Astrocyte of the cerebellum (primary cell): ENCODE results near the gene DNAH11.
A peak's percentile ranks its signal among the peaks of the same experiment; 100 is the strongest.

Source experiments
- DNase-seq: peaks from one replicate; pipeline ENCODE4 v3.0.0-alpha.2; 2011; ENCODE audit warnings: low read depth
- H3K4me3 ChIP-seq: 2 replicates; pipeline ENCODE4 v1.5.1; 2011; ENCODE audit warnings: mild to moderate bottlenecking, low read depth, low read length, moderate library complexity
- in situ Hi-C: cut with HindIII; loops from 2 replicates; pipeline ENCODE4 v1.10.0; 2017; ENCODE audit warnings: low sequenced_read_pairs
- TF ChIP-seq, protein P1 (sequence below): IDR thresholded peaks from 2 replicates; pipeline ENCODE4 v1.5.1; 2012; ENCODE audit warnings: low read length, low read depth, moderate library complexity, mild to moderate bottlenecking; ENCODE audit errors: missing control alignments

Gene DNAH11

DNA sequence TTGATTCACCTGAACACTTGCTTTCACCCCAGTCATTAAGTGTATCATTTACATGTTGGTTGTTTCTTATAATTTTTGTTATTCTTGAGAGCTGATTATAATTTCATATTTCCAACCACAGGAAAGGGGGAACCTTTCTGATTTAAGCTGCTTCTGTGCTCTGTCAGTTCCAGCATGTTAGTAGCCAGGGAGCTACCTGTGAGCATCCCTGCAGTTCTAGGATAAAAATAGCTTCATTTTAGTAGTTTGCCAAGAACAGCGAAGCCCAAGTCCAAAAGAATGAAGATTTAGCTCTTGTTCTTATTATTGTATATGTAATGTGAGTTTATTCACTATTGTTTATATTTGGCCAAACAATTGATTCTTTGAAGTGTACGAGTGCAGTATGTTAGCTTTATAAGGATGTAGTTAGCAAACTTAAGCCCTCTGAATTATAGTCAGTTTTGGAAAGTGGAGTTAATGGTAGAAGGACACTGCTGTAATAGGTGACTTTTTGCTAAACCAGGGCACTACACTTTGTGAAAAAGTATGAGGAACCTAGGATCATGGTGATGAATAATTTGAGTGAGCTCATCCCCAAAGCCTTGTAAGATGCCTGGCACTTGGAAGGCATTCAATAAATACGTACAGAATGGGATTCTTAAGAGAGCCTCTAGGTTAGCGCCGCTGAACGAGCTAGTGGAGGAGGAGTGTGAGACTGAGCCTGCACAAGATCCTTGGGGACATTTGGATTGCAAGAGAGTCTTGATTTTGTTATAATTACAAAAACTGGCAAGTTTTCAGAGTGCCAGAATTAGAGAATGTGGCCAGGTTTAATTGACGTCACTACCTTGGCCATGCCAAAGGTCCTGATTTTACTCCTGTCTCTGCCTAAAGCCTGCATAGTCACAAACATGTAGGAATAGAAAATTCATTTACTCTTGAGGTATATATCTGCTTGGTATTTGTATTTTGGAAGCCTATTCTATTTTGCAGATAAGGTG is 29.8 kb downstream of the DNAH11 start:
- in situ Hi-C loops = no loop called here
- H3K4me3 ChIP-seq = no peak overlapping the region
- no peak for DNase-seq
- TF ChIP-seq, protein P1, sequence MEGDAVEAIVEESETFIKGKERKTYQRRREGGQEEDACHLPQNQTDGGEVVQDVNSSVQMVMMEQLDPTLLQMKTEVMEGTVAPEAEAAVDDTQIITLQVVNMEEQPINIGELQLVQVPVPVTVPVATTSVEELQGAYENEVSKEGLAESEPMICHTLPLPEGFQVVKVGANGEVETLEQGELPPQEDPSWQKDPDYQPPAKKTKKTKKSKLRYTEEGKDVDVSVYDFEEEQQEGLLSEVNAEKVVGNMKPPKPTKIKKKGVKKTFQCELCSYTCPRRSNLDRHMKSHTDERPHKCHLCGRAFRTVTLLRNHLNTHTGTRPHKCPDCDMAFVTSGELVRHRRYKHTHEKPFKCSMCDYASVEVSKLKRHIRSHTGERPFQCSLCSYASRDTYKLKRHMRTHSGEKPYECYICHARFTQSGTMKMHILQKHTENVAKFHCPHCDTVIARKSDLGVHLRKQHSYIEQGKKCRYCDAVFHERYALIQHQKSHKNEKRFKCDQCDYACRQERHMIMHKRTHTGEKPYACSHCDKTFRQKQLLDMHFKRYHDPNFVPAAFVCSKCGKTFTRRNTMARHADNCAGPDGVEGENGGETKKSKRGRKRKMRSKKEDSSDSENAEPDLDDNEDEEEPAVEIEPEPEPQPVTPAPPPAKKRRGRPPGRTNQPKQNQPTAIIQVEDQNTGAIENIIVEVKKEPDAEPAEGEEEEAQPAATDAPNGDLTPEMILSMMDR = no peak

DNA sequence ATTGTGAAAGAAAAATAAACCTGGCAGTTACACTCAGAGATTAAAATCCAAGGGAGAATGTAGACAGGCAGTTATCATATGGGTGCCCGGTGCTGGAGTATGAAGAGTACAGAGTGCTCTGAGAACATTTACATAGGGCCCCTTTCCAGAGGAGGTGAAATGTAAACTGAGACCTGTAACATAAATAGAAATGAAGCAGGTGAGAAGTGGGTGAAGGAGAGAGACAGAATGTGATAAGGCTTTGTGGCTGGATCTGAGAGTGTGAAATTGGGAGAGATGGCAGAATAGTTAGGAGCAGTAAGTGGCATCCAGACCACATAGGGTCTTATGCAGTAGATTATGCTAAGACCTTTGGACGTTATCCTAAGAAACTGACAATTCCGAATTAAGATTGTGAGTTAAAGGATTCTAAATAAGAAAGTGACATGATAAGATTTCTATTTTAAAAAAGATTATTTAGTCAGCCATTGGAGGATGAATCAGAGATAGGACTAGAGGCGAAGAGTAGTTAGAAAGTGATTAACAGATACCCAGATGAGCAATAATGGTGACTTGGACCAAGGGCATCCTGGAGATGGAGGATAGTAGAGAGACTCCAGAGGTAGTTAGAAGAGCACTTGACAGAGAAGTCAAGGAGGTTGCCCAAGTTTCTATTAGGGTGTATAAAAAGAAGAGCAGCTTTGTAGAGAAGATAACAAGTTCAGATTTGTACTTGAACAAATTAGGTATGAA is 36.7 kb downstream of the DNAH11 start:
- TF ChIP-seq, protein P1 = no peak
- H3K4me3 ChIP-seq = no peak overlapping the region
- DNase-seq = no peak
- in situ Hi-C loops = no loop called here

DNA sequence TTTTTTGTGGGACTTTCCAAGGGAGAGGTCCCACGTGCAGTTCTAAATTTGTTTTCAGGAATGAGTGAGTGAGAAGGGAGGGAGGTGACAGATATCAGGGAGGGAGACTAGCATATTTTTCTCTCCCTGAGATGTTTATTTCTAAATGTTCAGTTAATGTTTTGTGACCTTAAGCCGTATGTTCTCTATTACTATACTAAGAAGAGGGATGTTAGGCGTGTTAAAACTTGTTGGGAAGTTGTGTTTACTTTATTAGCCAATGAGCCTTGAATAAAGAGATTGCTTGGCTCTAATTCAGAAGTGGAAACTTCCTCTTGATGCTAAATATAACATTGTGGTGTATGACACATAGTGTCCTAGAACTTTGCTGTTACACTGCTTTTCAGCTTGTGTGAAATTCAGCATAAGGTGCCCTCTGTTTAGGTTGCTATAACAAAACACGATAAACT is 37.3 kb downstream of the DNAH11 start:
- DNase-seq = peak; percentile 60
- H3K4me3 ChIP-seq = no peak overlapping the region
- in situ Hi-C loops = no loop called here
- TF ChIP-seq, protein P1 = no peak

DNA sequence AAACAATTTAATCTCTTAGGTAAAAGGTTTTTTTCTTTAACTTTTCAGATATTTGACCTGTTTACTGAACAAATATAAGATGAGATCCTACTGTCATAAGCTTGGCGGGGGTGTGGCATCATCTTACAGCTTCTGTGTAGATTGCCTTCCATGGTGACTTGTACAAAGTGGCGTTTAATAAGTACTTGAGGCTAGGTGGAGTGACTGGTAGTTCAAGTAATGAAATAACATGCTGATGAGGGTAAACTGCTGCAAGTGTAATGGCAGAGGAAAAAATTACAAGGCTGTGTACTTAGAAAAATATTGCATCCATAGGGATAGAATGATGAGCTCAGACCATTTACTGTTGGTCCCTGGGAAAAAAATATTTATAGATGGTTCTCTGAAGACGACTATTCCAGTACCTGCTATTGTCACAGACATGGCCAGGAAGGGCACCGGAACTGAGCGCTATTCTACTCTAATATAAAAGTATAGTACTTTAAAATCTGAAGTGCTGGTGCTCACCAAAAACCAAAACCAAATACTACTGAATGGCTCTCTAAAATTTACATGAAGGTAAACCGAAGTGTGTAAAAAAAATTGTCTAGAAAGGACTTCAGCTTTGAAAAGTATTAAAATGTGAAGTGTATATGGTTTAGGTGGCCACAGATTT is 42.4 kb downstream of the DNAH11 start:
- in situ Hi-C loops = no loop called here
- no peak overlapping the region for H3K4me3 ChIP-seq
- DNase-seq = no peak
- TF ChIP-seq, protein P1 = no peak

DNA sequence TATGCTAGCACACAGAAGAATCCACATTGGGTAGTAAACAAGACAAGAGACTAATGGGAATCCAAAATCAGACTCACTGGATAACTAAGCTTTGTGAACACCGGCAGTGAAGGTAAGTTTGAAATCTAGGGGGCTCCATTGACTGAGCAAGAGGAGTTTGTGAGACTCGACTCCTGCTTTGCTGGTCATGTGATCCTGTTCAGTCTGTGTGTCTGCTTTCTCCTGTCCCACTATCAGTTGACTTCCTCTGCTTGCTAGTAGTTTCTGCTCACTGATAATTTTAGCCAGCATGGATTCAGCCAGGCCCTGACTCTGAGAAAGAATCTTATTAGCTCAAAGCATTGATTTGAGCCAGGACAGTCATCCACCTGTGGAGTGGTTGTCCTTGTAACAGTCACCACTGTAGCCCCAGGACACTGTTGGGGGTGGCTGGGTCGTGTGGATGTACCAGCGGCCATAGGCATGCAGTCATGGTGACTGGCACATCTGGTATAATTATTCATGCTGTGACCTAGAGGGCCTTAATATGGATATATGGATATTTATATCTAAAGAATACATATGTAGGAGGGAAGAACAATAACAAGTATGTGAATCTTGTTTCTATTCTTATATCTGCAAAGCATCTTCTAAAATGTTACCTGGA is 44.4 kb downstream of the DNAH11 start:
- DNase-seq = no peak
- no peak overlapping the region for H3K4me3 ChIP-seq
- TF ChIP-seq, protein P1 = no peak
- in situ Hi-C loops = no loop called here

DNA sequence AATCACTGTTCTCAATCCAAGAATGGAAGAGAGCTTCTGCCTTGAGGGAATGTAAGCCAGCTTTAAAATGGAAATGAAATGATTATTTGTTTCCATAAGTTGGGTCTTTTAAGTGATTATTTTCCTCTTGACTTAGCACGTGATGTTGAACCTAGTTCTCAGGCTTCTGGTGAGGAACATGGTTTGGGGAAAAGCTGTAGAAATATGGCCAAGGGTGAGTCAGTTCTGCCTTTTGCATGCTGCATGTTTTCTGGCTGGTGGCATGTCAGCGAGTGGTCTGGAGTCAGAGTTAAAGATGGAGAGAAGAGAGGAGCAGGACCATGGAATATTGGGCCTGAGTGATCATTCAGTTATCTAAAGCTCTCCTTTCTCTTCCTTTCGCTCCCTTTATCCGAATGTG is 54.0 kb downstream of the DNAH11 start:
- in situ Hi-C loops = no loop called here
- TF ChIP-seq, protein P1 = no peak
- no peak overlapping the region for H3K4me3 ChIP-seq
- no peak for DNase-seq
